Body of pancreas (tissue), 4 donors: ENCODE measurements around the gene CAMK2G.

Source experiments
- POLR2A ChIP-seq, 3 donors: fragments of 450-650 bp; IDR thresholded peaks; one replicate each; pipeline ENCODE4 v1.6.1; 2016; ENCODE audit warnings: antibody characterized with exemption in 3 of 3, mild to moderate bottlenecking in 2 of 3
- TF ChIP-seq, protein P1 (sequence below), 7 experiments: fragments of 450-650 bp in 4 of 7; fragments of 200-600 bp in 3 of 7; sonication (generic) in 3 of 7; IDR thresholded peaks; one replicate each; pipeline ENCODE4 v1.5.1; 2016 to 2019; ENCODE audit warnings: antibody characterized with exemption in 7 of 7

DNA sequence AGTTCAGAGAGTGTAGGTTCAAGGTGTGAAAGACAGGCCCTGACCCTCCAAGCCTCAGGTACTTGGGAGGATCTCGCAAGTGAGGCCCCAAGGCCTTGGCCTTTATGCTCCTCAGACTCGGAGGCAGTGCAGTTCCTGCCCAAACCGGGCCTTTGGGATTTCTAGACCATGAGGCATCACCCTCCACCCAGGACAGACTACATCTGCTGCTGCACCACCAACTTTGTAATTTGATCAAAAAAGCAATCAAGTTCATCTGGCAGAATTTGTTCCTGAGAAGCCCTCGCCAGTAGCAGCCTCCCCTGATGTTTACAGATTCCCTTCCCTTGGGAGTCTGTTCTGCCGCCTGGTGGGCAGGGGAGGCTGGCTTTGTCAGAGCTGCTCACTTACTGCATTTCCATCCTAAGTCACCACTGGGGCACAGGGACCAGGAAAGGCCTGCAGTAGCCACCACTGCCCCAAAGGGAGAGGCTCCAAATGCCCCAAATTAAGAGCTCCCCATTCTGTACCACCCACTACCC, 2.1 kb downstream of the CAMK2G start:
- TF ChIP-seq, protein P1, sequence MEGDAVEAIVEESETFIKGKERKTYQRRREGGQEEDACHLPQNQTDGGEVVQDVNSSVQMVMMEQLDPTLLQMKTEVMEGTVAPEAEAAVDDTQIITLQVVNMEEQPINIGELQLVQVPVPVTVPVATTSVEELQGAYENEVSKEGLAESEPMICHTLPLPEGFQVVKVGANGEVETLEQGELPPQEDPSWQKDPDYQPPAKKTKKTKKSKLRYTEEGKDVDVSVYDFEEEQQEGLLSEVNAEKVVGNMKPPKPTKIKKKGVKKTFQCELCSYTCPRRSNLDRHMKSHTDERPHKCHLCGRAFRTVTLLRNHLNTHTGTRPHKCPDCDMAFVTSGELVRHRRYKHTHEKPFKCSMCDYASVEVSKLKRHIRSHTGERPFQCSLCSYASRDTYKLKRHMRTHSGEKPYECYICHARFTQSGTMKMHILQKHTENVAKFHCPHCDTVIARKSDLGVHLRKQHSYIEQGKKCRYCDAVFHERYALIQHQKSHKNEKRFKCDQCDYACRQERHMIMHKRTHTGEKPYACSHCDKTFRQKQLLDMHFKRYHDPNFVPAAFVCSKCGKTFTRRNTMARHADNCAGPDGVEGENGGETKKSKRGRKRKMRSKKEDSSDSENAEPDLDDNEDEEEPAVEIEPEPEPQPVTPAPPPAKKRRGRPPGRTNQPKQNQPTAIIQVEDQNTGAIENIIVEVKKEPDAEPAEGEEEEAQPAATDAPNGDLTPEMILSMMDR (IDR thresholded peaks at IDR 0.05): peak in 2 of 7 experiments; percentile 9 to 12
- no peak for TF ChIP-seq POLR2A (IDR thresholded peaks at IDR 0.05)
